K562 (cell line): ENCODE measurements around the gene TEX51.

ENCODE experiments used
- ATF3 ChIP-seq, 2 experiments: fragments of 450-650 bp in 1 of 2; sonication (generic) in 1 of 2; formaldehyde crosslinking in 1 of 2; IDR thresholded peaks in 1 of 2; conservative IDR thresholded peaks in 1 of 2; 2 replicates each; pipeline versions ENCODE4 v1.6.1 to v1.8.1; 2016 to 2023; ENCODE audit warnings: mild to moderate bottlenecking in 2 of 2, moderate library complexity in 2 of 2, inconsistent platforms in 1 of 2, missing genetic modification reagents in 1 of 2
- BRF2 ChIP-seq: IDR thresholded peaks from 3 replicates; pipeline ENCODE4 v1.6.1; 2011; ENCODE audit warnings: borderline replicate concordance, mild to moderate bottlenecking; ENCODE audit not compliant: insufficient read length, insufficient read depth
- CBX1 ChIP-seq: sonication (generic); IDR thresholded peaks from 2 replicates; pipeline ENCODE4 v1.6.1; 2016; ENCODE audit warnings: antibody characterized with exemption, low read depth, mild to moderate bottlenecking
- CBX3 ChIP-seq, 2 experiments: IDR thresholded peaks; 1 replicate in 1 of 2; 2 replicates in 1 of 2; pipeline ENCODE4 v1.6.1; 2012; ENCODE audit warnings: inconsistent platforms in 2 of 2, low read length in 2 of 2, borderline replicate concordance in 1 of 2, control low read depth in 1 of 2
- CCNT2 ChIP-seq: IDR thresholded peaks from 2 replicates; pipeline ENCODE4 v1.6.1; 2011; ENCODE audit warnings: borderline replicate concordance, low read depth, mild to moderate bottlenecking, moderate library complexity, mixed read lengths, low read length; ENCODE audit not compliant: insufficient read length; ENCODE audit errors: extremely low read depth
- MAFK ChIP-seq: IDR thresholded peaks from 2 replicates; pipeline ENCODE4 v1.6.1; 2011; ENCODE audit warnings: low read length, improper control_type of control experiment
- NR2C1 ChIP-seq, 2 experiments: fragments of 450-650 bp; IDR thresholded peaks; 2 replicates each; pipeline ENCODE4 v1.6.1; 2017; ENCODE audit warnings: mild to moderate bottlenecking in 2 of 2, antibody characterized with exemption in 1 of 2, inconsistent platforms in 1 of 2, missing compliant biosample characterization in 1 of 2, missing genetic modification characterization in 1 of 2
- PHF8 ChIP-seq: fragments of 200-600 bp; sonication (generic); IDR thresholded peaks from 2 replicates; pipeline ENCODE4 v1.6.1; 2012; ENCODE audit warnings: mixed run types, mild to moderate bottlenecking, inconsistent platforms, low read length, moderate library complexity, borderline replicate concordance
- REST ChIP-seq, 2 experiments: fragments of 450-650 bp; formaldehyde crosslinking in 1 of 2; IDR thresholded peaks; 2 replicates each; pipeline versions ENCODE4 v1.4.0 to v1.6.1; 2014 to 2020; ENCODE audit warnings: mild to moderate bottlenecking in 2 of 2, borderline replicate concordance in 1 of 2, low read depth in 1 of 2

GRCh38 chr2:126851756-126852155, 46.9 kb upstream of the TEX51 start:
- TF ChIP-seq MAFK (no peak), CCNT2 (no peak), CBX1 (no peak), NR2C1 (IDR thresholded peaks at IDR 0.05) (no peak), NR2C1 (tag; IDR thresholded peaks at IDR 0.05) (no peak), PHF8 (no peak), ATF3 (IDR thresholded peaks at IDR 0.05) (no peak), ATF3 (CRISPR knock-in tag; conservative IDR thresholded peaks at IDR 0.05) (no peak), REST (IDR thresholded peaks at IDR 0.05; ENCODE audit: borderline replicate concordance) (no peak), REST (CRISPR knock-in tag; IDR thresholded peaks at IDR 0.05; ENCODE audit: low read depth) (no peak), BRF2 (no peak), CBX3 (IDR thresholded peaks at IDR 0.05; ENCODE audit: borderline replicate concordance in 1 of 2, low read length in 2 of 2) (no peak)
